Prostate gland (tissue), 2 donors: Measurements from ENCODE around the gene ZNF784.

ENCODE experiments used
- POLR2A ChIP-seq: fragments of 450-650 bp; IDR thresholded peaks from one replicate; pipeline ENCODE4 v1.6.1; 2016; ENCODE audit warnings: antibody characterized with exemption, mild to moderate bottlenecking
- POLR2AphosphoS5 ChIP-seq: sonication (generic); formaldehyde crosslinking; IDR thresholded peaks from one replicate; pipeline ENCODE4 v1.6.1; 2017; ENCODE audit warnings: antibody characterized with exemption
- TF ChIP-seq, protein P1 (sequence below), 4 experiments: fragments of 200-600 bp in 2 of 4; fragments of 450-650 bp in 2 of 4; sonication (generic) in 2 of 4; IDR thresholded peaks; 1 replicate in 3 of 4; 2 replicates in 1 of 4; pipeline ENCODE4 v1.5.1; 2016 to 2019; ENCODE audit warnings: antibody characterized with exemption in 4 of 4, mild to moderate bottlenecking in 2 of 4, moderate library complexity in 2 of 4

DNA sequence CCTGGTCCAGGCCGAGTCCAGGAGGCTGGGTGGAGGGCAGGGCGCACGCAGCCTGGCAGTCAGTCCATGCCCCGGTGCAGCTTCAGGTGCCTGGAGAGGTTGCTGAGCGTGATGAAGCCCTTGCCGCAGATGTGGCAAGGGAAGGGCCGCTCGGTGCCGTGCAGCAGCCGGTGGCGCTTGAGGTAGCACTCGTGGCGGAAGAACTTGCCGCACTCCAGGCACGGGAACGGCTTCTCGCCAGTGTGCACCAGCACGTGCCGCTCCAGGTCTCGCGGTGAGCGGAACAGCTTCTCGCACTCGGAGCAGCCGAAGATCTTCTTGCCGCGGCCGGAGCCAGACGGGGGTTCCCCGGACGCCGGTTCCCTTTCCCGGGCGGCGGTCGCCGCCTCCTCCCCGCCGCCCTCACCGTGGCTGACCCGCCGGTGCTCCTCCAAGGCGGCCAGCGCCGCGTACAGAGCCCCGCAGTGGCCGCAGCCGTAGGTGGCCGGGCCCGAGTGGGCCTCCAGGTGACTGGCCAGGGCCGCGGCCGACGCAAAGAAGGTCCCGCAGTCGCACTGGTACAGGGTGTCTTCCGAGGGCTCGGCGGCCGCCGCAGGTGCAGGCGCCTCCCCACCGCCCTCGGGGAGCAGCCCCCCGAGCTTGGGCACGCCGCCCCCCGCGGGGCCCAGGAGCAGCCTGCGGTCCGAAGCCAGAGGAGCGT, 31.8 kb downstream of the ZNF784 start:
- TF ChIP-seq, protein P1, sequence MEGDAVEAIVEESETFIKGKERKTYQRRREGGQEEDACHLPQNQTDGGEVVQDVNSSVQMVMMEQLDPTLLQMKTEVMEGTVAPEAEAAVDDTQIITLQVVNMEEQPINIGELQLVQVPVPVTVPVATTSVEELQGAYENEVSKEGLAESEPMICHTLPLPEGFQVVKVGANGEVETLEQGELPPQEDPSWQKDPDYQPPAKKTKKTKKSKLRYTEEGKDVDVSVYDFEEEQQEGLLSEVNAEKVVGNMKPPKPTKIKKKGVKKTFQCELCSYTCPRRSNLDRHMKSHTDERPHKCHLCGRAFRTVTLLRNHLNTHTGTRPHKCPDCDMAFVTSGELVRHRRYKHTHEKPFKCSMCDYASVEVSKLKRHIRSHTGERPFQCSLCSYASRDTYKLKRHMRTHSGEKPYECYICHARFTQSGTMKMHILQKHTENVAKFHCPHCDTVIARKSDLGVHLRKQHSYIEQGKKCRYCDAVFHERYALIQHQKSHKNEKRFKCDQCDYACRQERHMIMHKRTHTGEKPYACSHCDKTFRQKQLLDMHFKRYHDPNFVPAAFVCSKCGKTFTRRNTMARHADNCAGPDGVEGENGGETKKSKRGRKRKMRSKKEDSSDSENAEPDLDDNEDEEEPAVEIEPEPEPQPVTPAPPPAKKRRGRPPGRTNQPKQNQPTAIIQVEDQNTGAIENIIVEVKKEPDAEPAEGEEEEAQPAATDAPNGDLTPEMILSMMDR (IDR thresholded peaks at IDR 0.05) = no peak
- TF ChIP-seq POLR2A (no peak), POLR2AphosphoS5 (no peak)
